ENCODE measurements around the gene DCLK1.
A peak's percentile ranks its signal among the peaks of the same experiment; 100 is the strongest.

Gene DCLK1

GRCh38 chr13:36101157-36101556 lies 30.0 kb downstream of the DCLK1 start:
- Histone ChIP-seq H3K27me3 (ENCODE audit: control insufficient read depth, insufficient read depth, low read length) (no peaks in the 10 kb centered on the region), H3K9me3 (ENCODE audit: control insufficient read depth, insufficient read depth, low read length) (no peaks in the 10 kb centered on the region)

DNA sequence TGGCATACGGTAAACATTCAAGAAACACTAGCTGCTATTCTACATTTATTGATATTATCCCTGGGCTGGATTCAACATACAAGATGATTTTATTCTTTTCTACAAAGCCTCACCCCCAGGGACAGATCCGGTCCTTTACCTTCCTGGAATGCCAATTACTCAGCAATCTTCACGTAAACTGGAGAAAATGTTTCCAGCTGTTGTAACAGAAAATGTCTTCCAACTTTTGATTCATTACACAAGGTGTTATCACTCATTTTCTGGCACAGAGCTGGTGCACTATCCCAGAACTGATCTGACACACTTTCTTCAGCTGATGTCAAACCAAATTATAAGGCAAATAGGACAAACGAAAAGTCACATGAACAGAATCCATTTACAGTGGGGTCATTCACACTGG lies 33.1 kb downstream of the DCLK1 start:
- Histone ChIP-seq H3K4me1 (ENCODE audit: control insufficient read depth, insufficient read depth, low read length) (peaks cover 4% of the 10 kb centered on the region), H3K9me3 (ENCODE audit: control insufficient read depth, insufficient read depth, low read length) (no peaks in the 10 kb centered on the region), H3K27me3 (ENCODE audit: control insufficient read depth, insufficient read depth, low read length) (no peaks in the 10 kb centered on the region), H3K36me3 (ENCODE audit: control insufficient read depth, insufficient read depth, low read length) (no peaks in the 10 kb centered on the region), H3K9ac (ENCODE audit: low read depth, low read length) (peak overlapping the region; percentile 47), H3K4me3 (ENCODE audit: low read depth, low read length) (no peak overlapping the region)

More at GRCh38 chr13:36101157-36101556, 30.0 kb downstream of the DCLK1 start:
- Histone ChIP-seq H3K4me3 (ENCODE audit: low read depth, low read length) (no peak overlapping the region), H3K36me3 (ENCODE audit: control insufficient read depth, insufficient read depth, low read length) (no peaks in the 10 kb centered on the region), H3K4me1 (ENCODE audit: control insufficient read depth, insufficient read depth, low read length) (peaks cover 4% of the 10 kb centered on the region), H3K9ac (ENCODE audit: low read depth, low read length) (no peak overlapping the region)

GRCh38 chr13:36096461-36097416 lies 34.4 kb downstream of the DCLK1 start:
- Histone ChIP-seq H3K36me3 (ENCODE audit: control insufficient read depth, insufficient read depth, low read length) (no peaks in the 10 kb centered on the region), H3K4me1 (ENCODE audit: control insufficient read depth, insufficient read depth, low read length) (peaks cover 4% of the 10 kb centered on the region), H3K9me3 (ENCODE audit: control insufficient read depth, insufficient read depth, low read length) (no peaks in the 10 kb centered on the region), H3K27me3 (ENCODE audit: control insufficient read depth, insufficient read depth, low read length) (no peaks in the 10 kb centered on the region), H3K4me3 (ENCODE audit: low read depth, low read length) (no peak overlapping the region), H3K9ac (ENCODE audit: low read depth, low read length) (no peak overlapping the region)

GRCh38 chr13:36094478-36094877 lies 36.7 kb downstream of the DCLK1 start:
- Histone ChIP-seq H3K9ac (ENCODE audit: low read depth, low read length) (no peak overlapping the region), H3K4me1 (ENCODE audit: control insufficient read depth, insufficient read depth, low read length) (peaks cover 4% of the 10 kb centered on the region), H3K4me3 (ENCODE audit: low read depth, low read length) (no peak overlapping the region), H3K36me3 (ENCODE audit: control insufficient read depth, insufficient read depth, low read length) (no peaks in the 10 kb centered on the region), H3K27me3 (ENCODE audit: control insufficient read depth, insufficient read depth, low read length) (no peaks in the 10 kb centered on the region), H3K9me3 (ENCODE audit: control insufficient read depth, insufficient read depth, low read length) (no peaks in the 10 kb centered on the region)

- H3K4me1 ChIP-seq (ENCODE audit: control insufficient read depth, insufficient read depth, low read length), result peaks cover 6% of the 10 kb centered on the region
- H3K27me3 ChIP-seq (ENCODE audit: control insufficient read depth, insufficient read depth, low read length), result no peaks in the 10 kb centered on the region
- H3K36me3 ChIP-seq (ENCODE audit: control insufficient read depth, insufficient read depth, low read length), result no peaks in the 10 kb centered on the region
- no peak overlapping the region for H3K4me3 ChIP-seq (ENCODE audit: low read depth, low read length)
- H3K9ac ChIP-seq (ENCODE audit: low read depth, low read length), result no peak overlapping the region
- H3K9me3 ChIP-seq (ENCODE audit: control insufficient read depth, insufficient read depth, low read length), result no peaks in the 10 kb centered on the region
Observed at GRCh38 chr13:36090592-36090991, 40.6 kb downstream of the DCLK1 start.

GRCh38 chr13:36089130-36089647 lies 42.0 kb downstream of the DCLK1 start:
- Histone ChIP-seq H3K9ac (ENCODE audit: low read depth, low read length) (no peak overlapping the region), H3K4me3 (ENCODE audit: low read depth, low read length) (no peak overlapping the region), H3K9me3 (ENCODE audit: control insufficient read depth, insufficient read depth, low read length) (no peaks in the 10 kb centered on the region), H3K27me3 (ENCODE audit: control insufficient read depth, insufficient read depth, low read length) (no peaks in the 10 kb centered on the region), H3K4me1 (ENCODE audit: control insufficient read depth, insufficient read depth, low read length) (peaks cover 6% of the 10 kb centered on the region), H3K36me3 (ENCODE audit: control insufficient read depth, insufficient read depth, low read length) (no peaks in the 10 kb centered on the region)

- Histone ChIP-seq H3K4me1 (ENCODE audit: control insufficient read depth, insufficient read depth, low read length) (peaks cover 6% of the 10 kb centered on the region), H3K9ac (ENCODE audit: low read depth, low read length) (no peak overlapping the region), H3K36me3 (ENCODE audit: control insufficient read depth, insufficient read depth, low read length) (no peaks in the 10 kb centered on the region), H3K9me3 (ENCODE audit: control insufficient read depth, insufficient read depth, low read length) (no peaks in the 10 kb centered on the region), H3K4me3 (ENCODE audit: low read depth, low read length) (no peak overlapping the region), H3K27me3 (ENCODE audit: control insufficient read depth, insufficient read depth, low read length) (no peaks in the 10 kb centered on the region)
Observed at GRCh38 chr13:36088463-36088862, 42.7 kb downstream of the DCLK1 start.

DNA sequence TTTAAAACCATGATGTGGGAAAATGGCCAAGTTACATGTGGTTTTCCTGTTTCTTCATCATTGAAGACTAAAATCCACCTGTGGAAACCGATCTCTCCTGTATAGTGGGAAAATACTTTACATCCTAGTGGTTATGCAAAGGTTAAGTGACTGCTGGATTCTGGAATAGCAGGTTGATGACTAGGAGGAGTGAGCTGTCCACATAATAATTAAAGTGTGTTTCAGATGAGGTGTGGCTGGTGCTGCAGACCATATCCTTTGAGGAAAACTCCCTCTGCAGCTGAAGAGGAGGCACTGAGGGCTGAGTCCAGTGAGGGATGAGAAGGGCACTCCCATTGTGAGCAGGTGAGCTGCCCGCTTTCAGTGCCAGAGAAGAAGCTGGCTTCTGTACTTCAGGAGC lies 43.2 kb downstream of the DCLK1 start:
- Histone ChIP-seq H3K4me1 (ENCODE audit: control insufficient read depth, insufficient read depth, low read length) (peaks cover 6% of the 10 kb centered on the region), H3K27me3 (ENCODE audit: control insufficient read depth, insufficient read depth, low read length) (no peaks in the 10 kb centered on the region), H3K36me3 (ENCODE audit: control insufficient read depth, insufficient read depth, low read length) (no peaks in the 10 kb centered on the region), H3K9me3 (ENCODE audit: control insufficient read depth, insufficient read depth, low read length) (no peaks in the 10 kb centered on the region), H3K9ac (ENCODE audit: low read depth, low read length) (no peak overlapping the region), H3K4me3 (ENCODE audit: low read depth, low read length) (no peak overlapping the region)

- H3K9me3 ChIP-seq (ENCODE audit: control insufficient read depth, insufficient read depth, low read length), result no peaks in the 10 kb centered on the region
- H3K27me3 ChIP-seq (ENCODE audit: control insufficient read depth, insufficient read depth, low read length), result no peaks in the 10 kb centered on the region
- H3K9ac ChIP-seq (ENCODE audit: low read depth, low read length), result no peak overlapping the region
- H3K36me3 ChIP-seq (ENCODE audit: control insufficient read depth, insufficient read depth, low read length), result no peaks in the 10 kb centered on the region
- peaks cover 20% of the 10 kb centered on the region for H3K4me1 ChIP-seq (ENCODE audit: control insufficient read depth, insufficient read depth, low read length)
- no peak overlapping the region for H3K4me3 ChIP-seq (ENCODE audit: low read depth, low read length)
Observed at GRCh38 chr13:36086117-36086516, 45.1 kb downstream of the DCLK1 start.

- no peaks in the 10 kb centered on the region for H3K9me3 ChIP-seq (ENCODE audit: control insufficient read depth, insufficient read depth, low read length)
- H3K27me3 ChIP-seq (ENCODE audit: control insufficient read depth, insufficient read depth, low read length), result no peaks in the 10 kb centered on the region
- no peak overlapping the region for H3K9ac ChIP-seq (ENCODE audit: low read depth, low read length)
- H3K4me1 ChIP-seq (ENCODE audit: control insufficient read depth, insufficient read depth, low read length), result peaks cover 25% of the 10 kb centered on the region
- H3K4me3 ChIP-seq (ENCODE audit: low read depth, low read length), result no peak overlapping the region
- H3K36me3 ChIP-seq (ENCODE audit: control insufficient read depth, insufficient read depth, low read length), result no peaks in the 10 kb centered on the region
Observed at GRCh38 chr13:36084131-36084530, 47.1 kb downstream of the DCLK1 start.

DNA sequence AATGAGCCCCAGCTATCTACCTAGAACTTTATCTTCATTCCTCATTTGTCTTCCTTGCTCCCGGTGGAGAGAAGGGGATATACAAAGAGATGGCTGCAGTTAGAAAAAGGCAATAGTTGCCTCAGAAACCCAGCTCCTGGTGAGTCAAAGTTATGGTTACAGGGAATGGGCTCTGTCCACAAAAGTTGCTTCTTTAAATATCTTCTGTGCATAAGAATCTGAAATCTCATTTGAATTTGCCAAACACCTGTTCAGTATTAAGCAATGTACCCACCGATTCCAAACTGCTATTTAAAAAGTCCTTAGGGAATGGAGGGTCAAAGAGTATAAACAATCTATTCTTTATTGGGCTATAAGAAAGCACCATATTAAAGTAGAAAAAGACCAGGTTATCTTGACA lies 48.4 kb downstream of the DCLK1 start:
- no peak overlapping the region for H3K4me3 ChIP-seq (ENCODE audit: low read depth, low read length)
- H3K36me3 ChIP-seq (ENCODE audit: control insufficient read depth, insufficient read depth, low read length), result no peaks in the 10 kb centered on the region
- H3K9ac ChIP-seq (ENCODE audit: low read depth, low read length), result no peak overlapping the region
- H3K4me1 ChIP-seq (ENCODE audit: control insufficient read depth, insufficient read depth, low read length), result peaks cover 25% of the 10 kb centered on the region
- no peaks in the 10 kb centered on the region for H3K27me3 ChIP-seq (ENCODE audit: control insufficient read depth, insufficient read depth, low read length)
- H3K9me3 ChIP-seq (ENCODE audit: control insufficient read depth, insufficient read depth, low read length), result no peaks in the 10 kb centered on the region

DNA sequence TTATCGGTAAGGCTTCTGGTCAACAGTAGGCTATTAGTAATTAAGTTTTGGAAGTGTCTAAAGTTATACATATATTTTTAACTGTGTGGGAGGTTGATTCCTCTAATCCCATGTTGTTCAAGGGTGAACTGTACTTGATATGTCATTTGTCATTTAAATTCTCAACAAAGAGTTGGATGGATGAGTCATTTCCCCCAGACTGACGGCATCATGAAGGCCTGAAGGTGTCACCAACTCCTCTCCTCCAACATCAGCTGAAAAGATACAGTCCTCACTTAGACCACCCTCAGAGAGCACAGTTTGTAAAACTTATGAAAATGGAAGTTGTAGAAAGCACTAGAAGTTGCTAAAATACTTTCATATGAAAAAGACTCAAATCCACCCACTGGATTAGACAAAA lies 48.8 kb downstream of the DCLK1 start:
- H3K9me3 ChIP-seq (ENCODE audit: control insufficient read depth, insufficient read depth, low read length), result no peaks in the 10 kb centered on the region

More for the DNA sequence above, 48.8 kb downstream of the DCLK1 start:
- Histone ChIP-seq H3K4me1 (ENCODE audit: control insufficient read depth, insufficient read depth, low read length) (peaks cover 25% of the 10 kb centered on the region), H3K9ac (ENCODE audit: low read depth, low read length) (no peak overlapping the region), H3K36me3 (ENCODE audit: control insufficient read depth, insufficient read depth, low read length) (no peaks in the 10 kb centered on the region), H3K27me3 (ENCODE audit: control insufficient read depth, insufficient read depth, low read length) (no peaks in the 10 kb centered on the region), H3K4me3 (ENCODE audit: low read depth, low read length) (no peak overlapping the region)
